AML-193 (cell line): ENCODE data around the gene NRG3.
"Not testable (repeated sequence)": the region's sequence is repeated elsewhere in the genome, so short reads cannot be mapped to it uniquely, and the experiment has no call there.

Experiments used
- DNase-seq, 2 experiments: peaks; one replicate each; lab custom pipeline; 2025; lab: John Stamatoyannopoulos, UW

Gene NRG3

DNA sequence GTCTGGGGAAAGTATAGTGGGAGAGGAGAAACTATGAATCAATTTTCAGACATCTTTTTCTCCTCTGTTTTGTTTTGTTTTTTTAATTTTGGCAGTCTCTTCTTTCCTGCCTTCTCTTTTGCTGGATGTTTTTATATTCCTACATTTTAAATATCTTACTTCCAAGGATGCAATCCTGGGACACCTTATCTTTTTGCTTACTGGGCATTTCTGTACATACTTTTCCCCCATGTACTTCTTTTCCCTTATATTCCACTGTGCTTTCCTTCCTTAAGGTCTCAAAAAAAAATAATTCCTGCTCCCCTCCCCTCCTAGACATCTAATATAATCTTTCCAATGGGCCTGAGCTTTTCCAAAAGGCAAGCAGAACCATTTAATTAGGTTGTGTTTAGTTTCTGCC lies 701.1 kb downstream of the NRG3 start:
- DNase-seq, result no peak

- no peak for DNase-seq
These were observed 706.9 kb downstream of the NRG3 start for GRCh38 chr10:82581940-82582339.

GRCh38 chr10:82591421-82591820 lies 716.4 kb downstream of the NRG3 start:
- DNase-seq, result no peak

- DNase-seq, result no peak
These were observed 722.8 kb downstream of the NRG3 start for GRCh38 chr10:82597840-82598239.

GRCh38 chr10:82609845-82610244 lies 734.9 kb downstream of the NRG3 start:
- DNase-seq, result no peak

DNA sequence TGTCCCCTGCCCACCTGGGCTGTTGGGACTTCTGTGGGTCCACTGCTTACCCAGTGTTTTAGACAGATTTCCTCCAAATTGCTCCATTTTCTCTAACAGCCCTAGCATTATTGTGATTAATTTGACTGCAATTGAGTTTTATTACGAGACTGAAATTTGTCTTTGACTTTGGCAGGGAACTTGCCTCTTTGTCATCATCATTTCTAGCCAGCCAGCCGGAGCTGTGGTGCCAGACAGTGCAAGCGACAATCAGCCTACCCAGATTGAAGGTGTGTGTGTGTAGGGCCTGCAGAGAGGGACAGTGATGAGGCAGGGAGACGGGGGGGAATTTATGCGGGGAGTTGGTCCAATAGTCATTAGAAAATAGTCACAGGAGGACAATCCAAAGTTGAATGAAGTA lies 743.0 kb downstream of the NRG3 start:
- DNase-seq, result no peak

GRCh38 chr10:82621680-82622079 lies 746.7 kb downstream of the NRG3 start:
- no peak for DNase-seq

DNA sequence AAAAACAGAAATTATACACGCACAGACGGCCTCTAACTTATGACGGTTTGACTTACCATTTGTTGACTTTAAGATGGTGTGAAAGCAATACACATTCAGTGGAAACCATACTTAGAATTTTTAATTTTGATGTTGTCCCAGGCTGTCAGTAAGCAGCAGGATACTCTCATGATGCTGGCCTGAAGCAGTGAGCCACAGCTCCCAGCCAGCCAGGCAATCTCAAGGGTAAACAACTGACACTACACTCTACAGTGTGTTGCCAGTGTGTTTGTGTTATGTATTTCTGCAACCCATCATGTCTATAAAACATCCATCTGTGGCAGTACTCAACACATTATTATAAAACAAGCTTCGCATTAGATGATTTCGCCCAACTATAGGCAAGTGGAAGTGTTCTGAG lies 747.5 kb downstream of the NRG3 start:
- no peak for DNase-seq

DNA sequence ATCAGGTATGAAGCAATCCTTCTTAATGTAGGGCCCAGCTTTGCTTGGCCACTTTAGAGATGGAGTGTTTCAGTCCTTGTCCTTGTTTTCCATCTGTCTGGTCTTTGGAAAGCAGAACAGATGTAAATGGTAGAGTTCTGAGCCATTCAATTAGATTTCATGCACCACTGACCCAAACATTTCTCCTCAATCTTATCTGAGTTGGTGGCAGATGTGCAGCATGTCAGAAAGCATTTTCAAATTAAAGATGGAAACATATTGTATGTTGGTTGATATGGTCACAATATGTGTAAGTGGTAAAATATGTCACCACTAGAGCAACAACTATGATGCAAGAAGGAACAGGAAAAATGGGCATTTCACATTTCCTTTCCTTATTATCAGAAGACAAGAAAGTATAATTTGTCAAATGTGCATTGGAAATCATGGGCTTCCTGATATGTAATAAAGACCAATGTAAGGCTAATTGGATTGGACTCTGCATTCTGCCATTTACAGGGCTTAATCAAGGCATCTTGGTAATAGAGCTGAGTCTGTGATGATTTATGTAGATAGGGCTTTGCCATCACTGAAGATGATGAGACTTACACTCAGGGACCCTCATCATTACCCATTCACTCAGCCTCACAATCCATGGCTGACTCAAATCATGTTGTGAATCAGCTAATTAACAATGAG lies 750.7 kb downstream of the NRG3 start:
- no peak for DNase-seq

DNA sequence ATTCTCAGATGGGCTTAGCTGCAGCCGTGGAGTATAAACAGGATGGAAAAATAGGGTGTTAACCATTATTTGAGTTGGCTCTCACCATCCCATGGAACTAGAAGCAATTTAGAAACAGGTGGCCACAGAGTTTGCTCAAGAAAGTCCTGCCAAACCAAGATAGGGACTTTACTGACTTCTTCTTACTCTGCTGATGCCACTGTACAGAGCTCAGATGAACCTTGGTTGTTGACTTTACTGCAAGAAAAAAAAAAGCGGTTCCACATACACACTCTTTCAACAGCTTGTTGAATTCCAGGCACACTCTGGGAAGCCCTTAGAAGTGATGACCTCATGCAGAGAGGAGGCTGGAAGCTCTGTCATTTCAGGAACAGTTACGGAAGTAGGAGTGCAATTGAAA lies 753.4 kb downstream of the NRG3 start:
- no peak for DNase-seq

DNA sequence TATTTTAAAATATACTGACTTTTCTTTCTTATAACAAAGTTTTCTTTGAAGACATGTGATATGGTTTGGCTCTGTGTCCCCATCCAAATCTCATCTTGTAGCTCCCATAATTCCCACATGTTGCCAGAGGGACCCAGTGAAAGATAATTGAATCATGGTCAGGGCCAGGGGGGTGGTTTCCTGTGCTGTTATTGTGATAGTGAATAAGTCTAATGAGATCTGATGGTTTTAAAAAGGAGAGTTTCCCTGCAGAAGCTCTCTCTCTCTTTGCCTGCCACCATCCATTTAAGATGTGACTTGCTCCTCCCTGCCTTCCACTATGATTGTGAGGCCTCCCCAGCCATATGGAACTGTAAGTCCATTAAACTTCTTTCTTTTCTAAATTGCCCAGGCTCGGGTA lies 768.1 kb downstream of the NRG3 start:
- no peak for DNase-seq

- no peak for DNase-seq
These were observed 768.6 kb downstream of the NRG3 start for GRCh38 chr10:82643601-82644000.

DNA sequence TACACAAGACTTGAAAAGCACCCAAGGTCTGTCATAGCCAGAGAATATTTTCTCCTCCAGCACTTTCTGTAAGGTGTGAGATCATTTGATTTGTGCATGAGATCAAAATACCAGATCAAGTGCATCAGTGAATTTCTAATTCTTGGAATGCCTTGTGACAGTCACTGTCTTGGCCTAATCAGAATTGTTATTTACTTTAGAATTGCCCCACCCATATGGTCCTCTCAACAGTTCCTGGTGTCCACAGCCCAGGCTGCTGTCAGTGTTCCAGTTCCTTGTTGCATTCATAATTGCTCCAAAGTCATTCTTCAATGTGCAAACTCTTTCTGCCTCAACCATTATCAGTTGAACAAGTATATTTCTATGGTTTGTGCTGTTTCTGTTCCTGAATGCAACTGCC lies 770.2 kb downstream of the NRG3 start:
- no peak for DNase-seq

GRCh38 chr10:82653244-82654155 lies 778.5 kb downstream of the NRG3 start:
- no peak for DNase-seq

GRCh38 chr10:82660205-82660604 lies 785.2 kb downstream of the NRG3 start:
- DNase-seq, result no peak

DNA sequence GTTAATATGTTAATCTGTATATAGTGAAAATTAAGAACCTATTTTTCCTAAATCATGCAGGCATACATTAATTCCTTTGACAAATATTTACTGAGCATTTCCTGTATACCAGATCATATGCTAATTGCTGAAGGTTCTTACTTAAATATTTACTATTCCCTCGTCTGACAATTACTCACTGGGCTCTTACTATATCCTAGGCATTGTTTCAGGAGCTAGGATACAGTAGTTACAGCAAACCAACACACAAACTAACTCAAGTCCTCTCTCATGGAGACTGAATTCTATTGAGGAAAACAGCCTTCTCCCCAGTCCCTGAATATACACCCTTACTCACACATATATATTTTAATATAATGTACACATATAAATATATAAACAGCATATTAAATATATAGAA lies 786.0 kb downstream of the NRG3 start:
- DNase-seq, result no peak

GRCh38 chr10:82661701-82662100 lies 786.7 kb downstream of the NRG3 start:
- DNase-seq, result no peak

DNA sequence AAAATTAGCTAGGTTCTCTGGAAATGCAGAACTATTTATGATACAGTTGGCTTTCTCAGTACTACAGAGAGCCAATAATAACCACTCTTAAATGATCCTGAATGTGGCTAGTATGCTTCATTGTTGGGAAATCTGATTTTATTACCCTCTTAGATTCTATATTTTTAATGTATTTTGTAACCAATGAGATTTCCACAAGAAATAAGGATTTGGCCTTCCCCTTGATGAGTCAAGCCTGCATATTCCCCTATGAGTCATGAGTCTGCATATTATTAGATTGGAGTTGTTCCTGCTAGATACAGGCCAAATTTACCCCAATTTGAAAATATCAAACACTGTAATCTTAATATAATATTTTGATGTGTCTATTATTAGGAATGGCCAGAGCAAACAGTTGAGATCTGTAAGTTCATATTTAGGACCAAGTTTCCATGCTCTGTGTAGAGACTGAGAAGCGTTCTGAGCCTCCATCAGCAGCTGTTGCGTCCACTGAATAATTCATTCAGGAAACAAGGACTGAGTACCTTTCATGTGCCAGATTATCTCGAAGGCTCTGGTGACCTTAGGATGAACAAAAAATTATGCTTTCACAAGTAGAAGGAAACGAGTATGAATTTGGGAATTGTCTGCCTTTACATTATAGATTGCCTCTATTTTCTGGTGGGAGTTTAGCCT lies 793.4 kb downstream of the NRG3 start:
- DNase-seq, result no peak

- no peak for DNase-seq
These were observed 799.0 kb downstream of the NRG3 start for GRCh38 chr10:82674036-82674435.

GRCh38 chr10:82677932-82678331 lies 802.9 kb downstream of the NRG3 start:
- DNase-seq, result not testable (repeated sequence)

GRCh38 chr10:82678451-82678850 lies 803.5 kb downstream of the NRG3 start:
- DNase-seq, result not testable (repeated sequence)

DNA sequence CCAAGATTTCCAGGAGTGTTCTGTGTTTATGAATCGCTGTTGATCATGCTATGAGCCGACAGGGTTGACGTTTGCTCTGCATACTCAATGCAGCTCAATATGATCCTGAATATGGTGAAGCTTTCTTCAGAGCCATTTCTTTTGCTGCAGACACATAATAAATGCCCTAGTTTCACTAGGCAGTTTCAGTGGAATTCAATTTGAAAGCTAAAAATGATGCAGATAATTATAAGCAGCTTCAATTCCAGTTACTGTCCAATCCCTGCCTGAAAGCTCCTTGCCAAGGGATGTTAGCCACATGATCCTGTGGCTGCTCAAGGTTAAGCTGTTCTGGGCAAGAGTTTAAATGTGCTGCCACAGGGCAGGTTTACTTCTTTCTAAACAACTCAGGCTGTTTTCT lies 805.6 kb downstream of the NRG3 start:
- DNase-seq, result no peak

- DNase-seq, result no peak
These were observed 809.0 kb downstream of the NRG3 start for GRCh38 chr10:82683945-82684344.
